AG10803 (cell line): ENCODE measurements around the gene POLA2.
"Not testable (repeated sequence)": the region's sequence is repeated elsewhere in the genome, so short reads cannot be mapped to it uniquely, and the experiment has no call there.

Source experiments
- DNase-seq: peaks from one replicate; pipeline ENCODE4 v3.0.0; 2010; ENCODE audit warnings: low read depth
- H3K4me3 ChIP-seq: 2 replicates; pipeline ENCODE4 v1.5.1; 2011; ENCODE audit warnings: mild to moderate bottlenecking, low read length, control low read depth
- TF ChIP-seq, protein P1 (sequence below): conservative IDR thresholded peaks from 2 replicates; pipeline ENCODE4 v1.5.1; 2011; ENCODE audit warnings: mild to moderate bottlenecking, low read length, control low read depth, inconsistent platforms

The POLA2 gene

DNA sequence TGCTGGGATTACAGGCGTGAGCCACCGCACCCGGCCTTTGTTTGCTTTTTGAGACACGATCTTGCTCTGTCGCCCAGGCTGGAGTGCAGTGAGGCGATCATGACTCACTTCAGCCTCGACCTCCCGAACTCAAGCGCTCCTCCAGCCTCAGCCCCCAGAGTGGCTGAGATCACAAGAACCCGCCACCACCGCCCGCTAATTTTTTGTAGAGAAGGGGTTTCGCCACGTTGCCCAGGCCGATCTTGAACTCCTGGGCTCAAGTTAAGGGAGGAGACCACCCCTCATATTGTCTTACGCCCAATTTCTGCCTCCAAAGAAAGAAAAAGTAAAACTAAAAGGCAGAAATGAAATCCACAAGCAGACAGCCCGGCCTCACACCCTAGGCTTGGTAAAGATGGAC is 1.5 kb upstream of the POLA2 start:
- TF ChIP-seq, protein P1, sequence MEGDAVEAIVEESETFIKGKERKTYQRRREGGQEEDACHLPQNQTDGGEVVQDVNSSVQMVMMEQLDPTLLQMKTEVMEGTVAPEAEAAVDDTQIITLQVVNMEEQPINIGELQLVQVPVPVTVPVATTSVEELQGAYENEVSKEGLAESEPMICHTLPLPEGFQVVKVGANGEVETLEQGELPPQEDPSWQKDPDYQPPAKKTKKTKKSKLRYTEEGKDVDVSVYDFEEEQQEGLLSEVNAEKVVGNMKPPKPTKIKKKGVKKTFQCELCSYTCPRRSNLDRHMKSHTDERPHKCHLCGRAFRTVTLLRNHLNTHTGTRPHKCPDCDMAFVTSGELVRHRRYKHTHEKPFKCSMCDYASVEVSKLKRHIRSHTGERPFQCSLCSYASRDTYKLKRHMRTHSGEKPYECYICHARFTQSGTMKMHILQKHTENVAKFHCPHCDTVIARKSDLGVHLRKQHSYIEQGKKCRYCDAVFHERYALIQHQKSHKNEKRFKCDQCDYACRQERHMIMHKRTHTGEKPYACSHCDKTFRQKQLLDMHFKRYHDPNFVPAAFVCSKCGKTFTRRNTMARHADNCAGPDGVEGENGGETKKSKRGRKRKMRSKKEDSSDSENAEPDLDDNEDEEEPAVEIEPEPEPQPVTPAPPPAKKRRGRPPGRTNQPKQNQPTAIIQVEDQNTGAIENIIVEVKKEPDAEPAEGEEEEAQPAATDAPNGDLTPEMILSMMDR: no peak
- no peak overlapping the region for H3K4me3 ChIP-seq

DNA sequence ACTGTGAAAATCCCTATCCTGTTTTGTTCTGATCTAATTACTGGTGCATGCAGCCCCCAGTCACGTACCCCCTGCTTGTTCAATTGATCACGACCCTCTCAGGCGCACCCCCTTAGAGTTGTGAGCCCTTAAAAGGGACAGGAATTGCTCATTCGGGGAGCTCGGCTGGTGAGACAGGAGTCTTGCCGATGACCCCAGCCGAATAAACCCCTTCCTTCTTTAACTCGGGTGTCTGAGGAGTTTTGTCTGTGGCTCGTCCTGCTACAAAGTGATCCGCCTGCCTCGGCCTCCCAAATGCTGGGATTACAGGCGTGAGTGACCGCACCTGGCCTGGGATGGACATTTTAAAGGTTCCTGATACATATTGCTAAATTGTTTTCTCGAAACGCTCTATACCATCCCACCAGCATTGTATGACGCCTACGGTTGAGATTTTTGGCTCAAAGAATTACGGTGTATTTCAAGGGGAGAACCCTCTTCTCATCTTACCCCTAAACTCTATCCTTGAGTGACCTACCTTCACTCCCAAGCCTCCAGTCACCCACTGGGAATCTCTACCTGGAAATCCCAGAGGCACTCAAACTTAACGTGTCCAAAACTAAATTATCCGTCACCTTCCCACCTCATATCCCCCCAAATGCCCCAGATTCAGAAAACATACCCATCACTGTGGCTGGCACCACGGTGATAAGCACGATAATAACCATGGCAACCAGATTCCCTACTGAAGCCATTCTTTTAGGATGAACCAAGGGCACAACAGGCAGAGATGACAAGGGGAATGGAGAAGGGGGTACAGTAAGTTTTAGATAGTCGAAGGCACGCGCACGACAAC is 789 bp upstream of the POLA2 start:
- no peak for DNase-seq
- TF ChIP-seq, protein P1: no peak

More for the DNA sequence above, 1.5 kb upstream of the POLA2 start:
- no peak for DNase-seq

DNA sequence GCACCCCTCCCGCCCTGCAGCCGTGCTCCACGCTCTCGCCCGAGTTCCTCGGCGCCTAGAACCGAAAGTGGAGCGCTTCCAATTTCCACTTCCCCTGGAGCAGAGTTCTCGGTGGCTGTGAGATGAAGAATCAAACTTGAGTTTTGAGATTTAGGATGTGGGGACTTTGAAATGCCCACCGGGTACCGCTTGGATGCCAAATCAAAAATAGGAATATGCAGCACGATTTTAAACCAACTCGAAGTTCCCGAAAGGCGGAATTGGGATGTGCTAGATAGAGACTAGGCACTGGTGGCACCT is 569 bp downstream of the POLA2 start:
- DNase-seq: peak; percentile 59
- TF ChIP-seq, protein P1: no peak
- peak overlapping the region; percentile 81 for H3K4me3 ChIP-seq

More for the DNA sequence above, 789 bp upstream of the POLA2 start:
- H3K4me3 ChIP-seq: peak overlapping the region; percentile 91

DNA sequence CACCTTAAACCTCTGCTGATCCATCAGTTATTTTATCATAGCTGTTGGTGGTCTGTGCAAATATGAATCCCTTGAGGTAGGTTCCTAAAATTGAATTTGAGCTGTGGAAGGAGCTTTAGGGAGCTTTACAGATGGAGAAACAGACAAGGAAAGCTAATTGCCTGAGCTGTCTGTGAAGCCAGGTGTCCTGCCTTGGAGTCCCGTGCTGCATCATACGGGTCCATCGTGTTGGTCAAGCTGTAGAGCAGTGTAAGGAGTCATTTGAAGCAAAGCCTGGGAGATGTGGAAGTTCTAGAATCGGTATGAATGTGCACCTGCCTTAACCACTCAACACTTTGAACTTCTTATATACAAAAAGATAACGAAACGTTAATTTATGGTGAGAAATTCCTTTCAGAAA is 1.0 kb downstream of the POLA2 start:
- peak overlapping the region; percentile 81 for H3K4me3 ChIP-seq
- no peak for DNase-seq
- TF ChIP-seq, protein P1: no peak

DNA sequence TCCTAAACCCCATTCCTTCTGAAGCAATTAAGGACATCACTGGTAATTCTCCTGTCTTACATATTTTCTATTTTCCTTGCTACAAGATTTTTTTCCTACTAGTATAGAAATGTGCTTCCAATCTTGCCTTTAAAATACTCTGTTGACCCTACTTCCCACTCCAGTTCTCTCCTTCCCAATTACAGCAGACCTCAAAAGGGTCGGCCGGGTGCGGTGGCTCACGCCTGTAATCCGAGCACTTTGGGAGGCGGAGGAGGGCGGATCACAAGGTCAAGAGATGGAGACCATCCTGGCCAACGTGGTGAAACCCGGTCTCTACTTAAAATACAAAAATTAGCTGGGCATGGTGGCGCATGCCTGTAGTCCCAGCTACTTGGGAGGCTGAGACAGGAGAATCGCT is 3.0 kb downstream of the POLA2 start:
- not testable (repeated sequence) for DNase-seq, H3K4me3 ChIP-seq

DNA sequence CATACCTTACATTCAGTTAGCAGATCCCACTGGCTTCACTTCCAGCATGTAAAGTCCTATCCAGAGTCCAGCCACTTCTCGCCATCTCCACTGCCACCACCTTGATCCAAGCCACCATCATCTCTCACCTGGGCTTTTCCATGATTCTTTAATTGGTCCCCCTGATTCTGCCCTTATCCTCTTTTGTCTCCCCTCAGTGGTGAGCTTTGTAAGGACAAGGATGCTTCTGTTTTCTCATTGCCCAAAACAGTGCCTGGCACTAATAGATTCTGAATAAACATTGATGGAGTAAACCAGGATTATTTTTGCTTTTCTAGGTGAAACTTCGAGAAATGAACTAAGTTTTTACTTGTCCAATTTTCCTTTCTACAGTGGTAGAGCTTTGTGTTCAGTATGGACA is 4.4 kb downstream of the POLA2 start:
- DNase-seq: no peak
- TF ChIP-seq, protein P1: no peak
- H3K4me3 ChIP-seq: no peak overlapping the region

DNA sequence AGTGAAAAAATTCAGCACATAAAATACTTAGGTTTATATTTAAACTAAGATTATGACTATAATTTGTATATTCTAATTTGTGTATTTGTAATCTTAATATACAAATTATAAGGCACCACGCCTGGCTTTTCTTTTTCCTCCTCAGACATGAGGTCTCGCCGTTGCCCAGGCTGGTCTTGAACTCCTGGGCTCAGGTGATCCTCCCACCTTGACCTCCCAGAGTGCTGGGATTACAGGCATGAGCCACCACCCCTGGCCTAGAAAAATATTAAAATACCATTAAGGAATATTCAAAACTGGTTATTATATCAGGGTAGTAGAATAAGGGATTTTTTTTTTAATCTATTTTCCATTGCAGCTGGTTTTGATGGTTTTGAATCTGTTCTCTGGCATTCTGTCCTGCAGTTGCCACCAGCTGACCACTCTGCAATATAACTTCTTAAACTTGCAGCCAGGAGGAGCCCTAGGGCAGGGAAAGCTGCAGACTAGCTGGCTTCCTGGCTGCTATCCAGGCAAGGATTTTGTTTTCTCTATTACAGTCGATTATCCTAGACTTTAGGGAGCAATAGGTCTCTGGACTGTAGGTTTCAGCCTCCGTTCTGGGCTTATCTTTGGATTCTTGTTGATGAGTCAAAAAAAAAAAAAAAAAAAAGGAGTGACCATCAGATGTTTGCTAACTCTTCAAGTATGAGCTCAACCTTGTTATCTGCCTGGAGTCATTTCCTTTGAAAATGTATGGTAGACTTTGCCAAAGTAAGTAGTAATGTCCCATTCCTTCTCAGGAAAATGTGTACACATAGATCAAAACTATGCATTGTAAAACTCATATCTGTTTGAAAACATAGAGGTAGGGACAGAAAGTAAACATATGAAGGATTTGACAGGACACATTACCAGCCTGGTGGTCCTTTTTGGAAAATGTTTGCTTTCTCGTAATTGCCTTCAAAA is 13.2 kb downstream of the POLA2 start:
- TF ChIP-seq, protein P1: peak; percentile 83
- peak; percentile 93 for DNase-seq
- H3K4me3 ChIP-seq: no peak overlapping the region
